8988T (cell line): ENCODE results near the gene SAAL1.

Experiments used
- DNase-seq: peaks from one replicate; pipeline ENCODE4 v3.0.0; 2011

The SAAL1 gene

DNA sequence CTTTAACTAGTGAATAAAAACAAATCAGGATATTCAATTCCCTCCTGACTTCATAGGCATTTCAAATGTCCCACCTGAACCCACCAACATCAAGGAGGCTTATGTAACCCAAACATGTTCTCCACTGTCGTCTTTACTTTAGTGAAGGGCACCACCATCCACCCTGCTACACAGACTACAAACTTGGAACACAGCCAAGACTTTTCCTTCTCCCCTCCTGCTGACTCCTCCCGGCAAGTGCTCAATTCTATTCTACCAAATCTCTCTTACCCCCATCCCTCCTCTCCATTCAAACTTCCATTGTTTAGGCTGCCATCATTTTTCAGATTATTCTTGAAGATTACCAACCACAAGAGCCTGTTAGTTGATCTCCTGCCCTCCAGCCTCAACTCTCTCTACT is 24.3 kb downstream of the SAAL1 start:
- DNase-seq = no peak

GRCh38 chr11:18080451-18080850 is 25.4 kb downstream of the SAAL1 start:
- no peak for DNase-seq

DNA sequence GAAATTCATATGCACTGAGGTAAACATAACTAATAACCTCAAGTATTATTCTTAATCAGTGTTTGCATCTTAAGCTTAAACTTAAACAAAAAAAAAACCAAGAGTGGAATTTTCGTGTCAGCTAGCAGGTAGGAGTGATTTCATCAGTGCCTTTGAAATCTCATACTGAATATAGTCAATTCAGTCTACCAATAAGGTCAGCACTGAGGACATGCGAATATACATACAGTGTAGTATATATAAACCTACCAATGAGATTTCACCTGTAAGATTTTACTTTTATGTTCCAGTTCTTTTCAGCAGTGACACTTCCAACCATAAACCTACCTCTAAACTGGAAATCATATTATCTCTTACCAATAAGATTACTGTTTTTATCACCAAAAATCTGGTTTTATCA is 27.0 kb downstream of the SAAL1 start:
- no peak for DNase-seq

GRCh38 chr11:18075444-18075843 is 30.4 kb downstream of the SAAL1 start:
- DNase-seq = no peak

DNA sequence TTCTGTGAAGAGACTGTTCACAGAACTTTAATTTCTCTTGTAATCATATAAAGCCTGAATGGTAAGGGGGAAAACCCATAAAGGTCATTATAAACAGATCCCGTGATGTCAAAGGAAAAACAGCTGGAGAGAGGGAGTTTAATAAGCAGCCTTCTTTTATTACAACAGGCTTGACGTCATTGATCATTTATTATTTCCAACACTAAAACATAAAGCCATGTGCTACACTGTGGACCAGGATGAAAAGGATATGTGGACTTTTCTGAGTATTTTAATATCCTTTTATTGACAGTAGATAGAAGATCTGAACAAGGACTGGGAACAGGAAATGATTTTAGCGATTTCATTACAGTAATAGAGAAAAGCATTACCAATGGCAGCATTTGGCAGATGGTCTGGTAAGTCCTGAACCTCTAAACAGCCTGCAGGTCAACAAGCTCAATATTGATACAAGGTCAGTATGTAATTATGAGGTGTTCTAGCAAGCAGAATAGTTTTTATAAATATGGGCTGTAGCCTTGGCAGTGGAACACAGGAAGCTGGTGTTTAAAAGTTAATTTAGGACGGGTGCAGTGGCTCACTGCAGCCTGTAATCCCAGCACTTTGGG is 34.7 kb downstream of the SAAL1 start:
- no peak for DNase-seq

DNA sequence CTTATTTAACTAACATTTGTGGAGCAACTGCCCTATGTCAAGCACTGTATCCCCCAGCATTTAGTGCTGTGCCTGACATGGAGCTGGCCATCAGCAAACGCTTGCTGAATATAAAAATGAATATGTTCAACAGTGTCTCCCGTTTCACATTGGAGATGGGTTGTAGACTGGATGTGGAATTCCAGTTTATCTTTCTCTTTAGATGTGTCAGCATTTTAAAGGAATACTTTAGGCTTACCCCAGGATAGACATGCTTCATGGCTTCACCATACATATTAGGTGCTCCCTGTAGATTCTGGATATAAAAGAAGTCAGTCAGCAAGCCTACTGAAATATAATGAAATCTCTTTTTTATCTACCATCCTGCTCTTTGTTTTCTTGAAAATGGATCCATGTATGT is 38.5 kb downstream of the SAAL1 start:
- DNase-seq = no peak

DNA sequence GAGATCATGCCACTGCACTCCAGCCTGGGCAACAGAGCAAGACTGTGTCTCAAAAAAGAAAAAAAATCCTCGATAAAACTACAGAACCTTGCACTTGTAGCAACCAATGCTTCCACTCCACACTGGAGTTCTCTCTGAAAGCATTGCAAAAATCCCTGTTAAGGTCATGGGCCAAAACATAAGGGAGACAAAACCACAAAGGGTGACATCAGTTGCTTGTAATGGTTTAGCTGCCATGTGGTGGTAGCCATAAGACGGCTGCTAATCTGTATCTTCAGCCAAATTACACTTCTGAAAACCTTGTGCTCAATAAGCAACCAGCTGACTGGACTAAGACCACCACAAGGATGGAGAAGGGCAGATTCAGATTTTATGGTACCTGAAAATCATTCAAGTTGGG is 39.3 kb downstream of the SAAL1 start:
- no peak for DNase-seq

- no peak for DNase-seq
These were observed 40.3 kb downstream of the SAAL1 start for GRCh38 chr11:18065572-18065971.

DNA sequence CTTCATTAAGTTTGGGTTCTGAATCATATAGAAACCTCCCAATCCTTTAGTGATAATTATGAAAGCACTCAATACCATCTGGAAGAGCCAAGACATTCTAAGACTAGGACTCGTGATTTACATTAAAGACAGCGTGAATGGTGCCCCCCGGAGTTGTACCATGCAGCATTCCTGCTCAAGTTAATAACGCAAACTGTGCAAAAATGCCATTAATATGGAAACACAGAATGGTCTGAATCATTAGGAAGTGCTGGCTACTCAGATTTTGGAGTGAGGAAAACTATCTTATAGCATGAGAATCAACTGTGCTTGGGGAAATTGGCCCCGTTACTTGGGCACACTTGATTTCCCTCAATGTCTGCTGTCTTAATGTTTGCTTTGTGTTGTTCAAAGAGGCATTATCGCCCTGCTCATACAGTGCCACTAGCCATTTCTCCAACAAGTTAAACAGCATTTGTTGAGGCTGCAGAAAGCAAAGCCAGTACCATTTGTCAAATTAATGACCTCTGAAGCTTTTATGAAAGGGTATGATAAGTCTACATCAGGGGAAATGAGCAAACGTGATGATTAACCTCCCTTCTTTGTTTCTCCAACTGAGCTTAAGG is 41.3 kb downstream of the SAAL1 start:
- DNase-seq = no peak

DNA sequence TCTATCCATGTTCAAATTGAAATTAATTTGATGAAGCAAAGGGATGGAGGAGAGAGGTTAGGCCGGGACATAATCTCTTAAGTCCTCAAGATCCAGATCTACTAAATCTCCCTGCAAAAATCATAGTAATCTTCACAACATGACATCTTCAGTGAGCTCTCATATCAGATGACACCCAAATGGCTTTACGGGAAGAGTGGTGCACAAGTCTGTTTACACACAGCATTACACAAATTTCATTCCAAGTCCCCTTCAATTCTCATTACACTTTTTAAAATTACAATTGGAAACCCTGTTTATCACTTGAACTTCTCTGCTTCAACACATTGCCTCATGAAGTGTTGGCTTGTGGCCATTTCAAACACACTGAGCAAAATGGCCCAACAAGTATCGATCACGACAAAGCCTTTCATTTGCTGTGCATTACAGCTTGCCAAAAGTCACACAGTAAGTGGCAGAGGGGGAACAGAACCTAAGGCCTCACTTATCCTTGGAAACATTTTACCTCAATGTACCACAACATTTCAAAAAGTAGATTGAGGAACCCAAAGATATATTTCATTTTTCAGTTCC is 41.9 kb downstream of the SAAL1 start:
- no peak for DNase-seq

- DNase-seq = no peak
These were observed 42.8 kb downstream of the SAAL1 start for GRCh38 chr11:18063125-18063524.

GRCh38 chr11:18061351-18061750 is 44.5 kb downstream of the SAAL1 start:
- DNase-seq = no peak

DNA sequence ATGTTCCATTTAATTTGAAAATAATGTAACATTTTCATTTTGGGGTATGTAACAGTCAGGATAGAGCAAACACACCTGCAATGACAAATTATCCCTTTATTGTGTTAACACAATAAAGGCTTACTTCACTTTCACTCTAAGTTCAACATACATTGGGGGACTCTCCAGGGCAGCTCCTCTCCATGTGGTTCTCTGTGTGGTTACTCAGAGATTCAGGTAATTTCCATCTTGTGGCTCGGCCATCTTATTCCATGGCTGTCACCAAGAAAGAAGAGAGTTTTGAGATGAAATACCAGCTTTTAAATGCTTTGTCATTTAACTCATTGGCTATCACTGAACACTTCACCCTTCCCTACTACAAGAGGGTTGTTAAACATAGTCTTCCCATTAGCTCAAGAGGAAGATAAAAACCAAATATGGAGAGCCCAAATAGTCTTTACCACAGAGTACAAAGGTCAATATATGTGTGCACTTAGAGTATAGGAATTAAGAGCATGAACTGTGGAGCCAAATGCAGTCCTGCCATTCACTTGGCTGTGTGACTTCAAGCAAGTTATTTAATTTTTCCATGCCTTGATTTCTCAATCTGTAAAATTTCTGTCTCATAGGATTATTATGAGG is 49.2 kb downstream of the SAAL1 start:
- no peak for DNase-seq

DNA sequence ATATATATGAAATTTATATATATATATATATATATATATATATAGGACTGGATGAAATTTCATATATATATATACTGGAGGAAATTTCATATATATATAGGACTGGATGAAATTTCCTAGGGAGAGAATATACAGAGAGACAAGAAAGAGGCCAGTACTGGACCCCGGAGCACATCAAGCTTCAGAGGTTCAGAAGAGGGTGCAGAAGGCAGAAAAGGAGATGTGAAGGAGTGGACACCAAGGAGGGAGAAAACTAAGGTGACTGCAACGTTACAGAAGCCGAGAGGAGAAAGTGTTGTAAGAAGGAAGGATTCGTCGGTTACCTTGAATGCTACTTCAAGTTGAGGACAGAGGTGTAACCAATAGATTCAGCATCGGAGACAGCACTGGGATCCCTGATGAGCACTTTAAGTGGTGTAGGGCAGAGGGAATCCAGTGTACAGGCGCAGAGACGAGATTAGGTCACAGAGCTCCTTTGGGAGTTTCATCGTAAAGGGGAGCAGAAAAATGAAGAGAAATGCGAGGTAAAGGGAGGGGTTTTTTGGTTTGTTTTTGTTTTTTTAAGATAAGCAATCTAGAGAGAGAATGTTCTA is 51.3 kb downstream of the SAAL1 start:
- no peak for DNase-seq

DNA sequence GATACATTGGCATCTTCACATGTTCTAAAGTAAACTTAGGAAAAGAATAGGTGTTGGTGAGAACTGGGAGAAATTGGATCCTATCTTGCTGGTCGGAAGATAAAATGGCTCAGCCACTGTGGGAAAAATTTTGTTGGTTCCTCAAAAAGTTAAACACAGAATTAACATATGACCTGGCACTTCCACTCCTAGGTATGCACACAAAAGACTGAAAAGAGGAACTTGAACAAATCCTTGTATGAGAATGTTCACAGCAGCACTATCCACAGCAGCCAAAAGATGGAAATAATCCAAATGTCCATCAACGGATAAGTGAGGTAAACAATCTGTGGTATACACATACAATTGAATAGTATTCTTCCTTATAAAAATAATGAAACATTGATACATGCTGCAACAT is 55.0 kb downstream of the SAAL1 start:
- no peak for DNase-seq

DNA sequence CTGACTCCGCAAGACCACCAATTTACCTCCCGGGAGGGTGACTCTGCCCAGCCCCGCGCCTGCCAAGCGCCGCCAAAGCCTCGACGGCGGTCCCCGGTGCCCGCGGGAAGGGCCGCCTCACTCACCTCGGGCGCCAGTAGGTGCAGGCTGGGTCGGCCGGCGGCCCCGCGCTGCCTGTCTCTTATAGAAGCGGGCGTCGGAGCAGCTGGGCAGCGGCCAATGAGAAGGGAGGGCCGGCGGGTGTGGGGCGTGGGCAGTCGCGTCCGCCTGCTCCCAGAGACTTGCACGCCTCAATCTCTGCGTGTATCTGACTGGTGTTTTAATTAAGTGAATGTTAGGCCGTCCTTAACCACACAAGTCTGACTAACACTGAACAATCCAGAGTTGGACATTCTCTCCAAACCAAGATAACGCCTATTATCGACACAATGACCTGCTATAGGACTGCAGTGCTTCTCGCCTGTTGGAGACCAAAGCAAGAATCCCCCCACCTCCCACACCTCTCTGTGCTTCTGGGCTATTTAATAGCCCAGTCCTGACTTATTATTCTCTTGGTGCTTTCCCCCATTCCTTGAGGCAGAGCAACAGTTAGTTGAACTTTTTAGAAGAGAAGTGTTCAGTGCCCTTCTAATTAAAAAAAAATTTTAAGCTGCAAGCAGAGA is 59.6 kb downstream of the SAAL1 start, which contains the start of gene TPH1:
TSS of gene TPH1 (minus strand) at position 154 of the 662 bp plus-strand sequence. CDS start 5,507 bp downstream, outside the sequence.
- no peak for DNase-seq

DNA sequence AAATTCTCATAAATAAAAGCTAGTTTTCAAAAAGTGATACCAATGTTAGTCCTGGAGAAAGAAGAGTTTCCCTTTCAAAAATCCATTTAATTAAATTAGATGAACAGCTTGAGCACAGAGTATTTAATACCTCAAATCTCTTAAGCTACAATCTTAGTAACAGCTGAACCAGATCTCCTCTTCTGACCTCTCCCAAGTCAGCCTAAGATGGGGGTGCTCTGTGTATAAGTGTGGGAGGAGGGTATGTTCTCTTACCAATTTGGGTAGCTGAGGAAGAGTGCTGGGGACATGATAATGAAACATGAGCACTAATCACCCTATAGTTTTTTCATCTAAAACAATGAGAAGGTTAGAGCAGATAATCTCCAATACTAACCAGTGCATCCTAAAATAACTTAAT is 69.4 kb downstream of the SAAL1 start:
- DNase-seq = no peak
